Lower leg skin (tissue), 3 donors: ENCODE measurements around the gene MARCHF10.

ENCODE experiments used
- POLR2A ChIP-seq, 2 donors: fragments of 450-650 bp; IDR thresholded peaks; one replicate each; pipeline ENCODE4 v1.6.1; 2016 to 2017; ENCODE audit warnings: antibody characterized with exemption in 2 of 2, mild to moderate bottlenecking in 1 of 2, moderate library complexity in 1 of 2
- TF ChIP-seq, protein P1 (sequence below), 3 donors: fragments of 450-650 bp; IDR thresholded peaks; one replicate each; pipeline ENCODE4 v1.5.1; 2016; ENCODE audit warnings: antibody characterized with exemption in 3 of 3, mild to moderate bottlenecking in 3 of 3, moderate library complexity in 2 of 3

DNA sequence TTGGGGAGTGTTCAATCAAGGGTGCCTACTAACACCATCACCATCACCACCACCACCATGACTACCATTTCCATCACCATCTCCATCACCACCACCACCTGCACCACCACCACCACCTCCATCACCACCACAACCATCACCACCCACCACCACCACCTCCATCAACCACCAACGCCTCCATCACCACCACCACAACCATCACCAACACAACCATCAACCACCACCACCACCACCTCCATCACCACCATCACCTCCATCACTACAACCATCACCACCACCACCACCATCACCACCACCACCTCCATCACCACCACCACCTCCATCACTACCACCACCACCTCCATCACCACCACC, 15.7 kb downstream of the MARCHF10 start:
- no peak for TF ChIP-seq POLR2A (IDR thresholded peaks at IDR 0.05)
- TF ChIP-seq, protein P1, sequence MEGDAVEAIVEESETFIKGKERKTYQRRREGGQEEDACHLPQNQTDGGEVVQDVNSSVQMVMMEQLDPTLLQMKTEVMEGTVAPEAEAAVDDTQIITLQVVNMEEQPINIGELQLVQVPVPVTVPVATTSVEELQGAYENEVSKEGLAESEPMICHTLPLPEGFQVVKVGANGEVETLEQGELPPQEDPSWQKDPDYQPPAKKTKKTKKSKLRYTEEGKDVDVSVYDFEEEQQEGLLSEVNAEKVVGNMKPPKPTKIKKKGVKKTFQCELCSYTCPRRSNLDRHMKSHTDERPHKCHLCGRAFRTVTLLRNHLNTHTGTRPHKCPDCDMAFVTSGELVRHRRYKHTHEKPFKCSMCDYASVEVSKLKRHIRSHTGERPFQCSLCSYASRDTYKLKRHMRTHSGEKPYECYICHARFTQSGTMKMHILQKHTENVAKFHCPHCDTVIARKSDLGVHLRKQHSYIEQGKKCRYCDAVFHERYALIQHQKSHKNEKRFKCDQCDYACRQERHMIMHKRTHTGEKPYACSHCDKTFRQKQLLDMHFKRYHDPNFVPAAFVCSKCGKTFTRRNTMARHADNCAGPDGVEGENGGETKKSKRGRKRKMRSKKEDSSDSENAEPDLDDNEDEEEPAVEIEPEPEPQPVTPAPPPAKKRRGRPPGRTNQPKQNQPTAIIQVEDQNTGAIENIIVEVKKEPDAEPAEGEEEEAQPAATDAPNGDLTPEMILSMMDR (IDR thresholded peaks at IDR 0.05), result no peak
